ENCODE results near the gene LMTK2. TPM values are rescaled to one million over a fixed set of nuclear protein-coding genes. Genes with fewer than 3 reads are reported as not detected.

Gene LMTK2
- total and polyA plus RNA-seq, 2 experiments from 2014 or later = 2.3 to 4.6 TPM

- Histone ChIP-seq H3K4me3 (no peak overlapping the region), H3K9me3 (ENCODE audit: low read depth) (no peaks in the 10 kb centered on the region), H3K4me1 (ENCODE audit: insufficient read depth) (no peaks in the 10 kb centered on the region), H3K79me2 (ENCODE audit: insufficient read depth) (no peaks in the 10 kb centered on the region), H2AFZ (no peak overlapping the region), H3K4me2 (ENCODE audit: unreplicated experiment) (no peak overlapping the region), H3F3A (ENCODE audit: insufficient read depth) (peaks cover 10% of the 10 kb centered on the region; the same call in 1 of the 2 replicates), H3K9me2 (ENCODE audit: insufficient read depth) (no peaks in the 10 kb centered on the region), H3K27ac (no peak overlapping the region), H3K27me3 (replicated peaks; ENCODE audit: insufficient read depth) (no peaks in the 10 kb centered on the region), H3K9ac (no peak overlapping the region), H3K36me3 (ENCODE audit: low read depth) (no peaks in the 10 kb centered on the region), H4K20me1 (ENCODE audit: insufficient read depth) (no peaks in the 10 kb centered on the region)
- 94 to 95% methylated on average over 19 to 27 of the region's 27 CpGs for WGBS, 2 experiments (ENCODE audit: low coverage in 1 of 2, low lambda C conversion rate in 2 of 2, missing lambda C conversion rate in 2 of 2)
- in situ Hi-C loops (cut with MboI) = no loop called here
- DNase-seq = no peak
- no peak for TF ChIP-seq EZH2phosphoT487 (IDR thresholded peaks at IDR 0.05; ENCODE audit: insufficient read depth, low read depth)
- TF ChIP-seq EZH2 (IDR thresholded peaks at IDR 0.05; ENCODE audit: insufficient read depth, poor library complexity, severe bottlenecking) = no peak
Observed at GRCh38 chr7:98214811-98215321, 108.2 kb downstream of the LMTK2 start.

GRCh38 chr7:98215561-98216495 is 109.2 kb downstream of the LMTK2 start:
- Histone ChIP-seq H3K9ac (no peak overlapping the region), H3F3A (ENCODE audit: insufficient read depth) (peaks cover 10% of the 10 kb centered on the region; the same call in 1 of the 2 replicates), H4K20me1 (ENCODE audit: insufficient read depth) (no peaks in the 10 kb centered on the region), H3K4me2 (ENCODE audit: unreplicated experiment) (no peak overlapping the region), H3K79me2 (ENCODE audit: insufficient read depth) (no peaks in the 10 kb centered on the region), H3K27ac (no peak overlapping the region), H3K9me2 (ENCODE audit: insufficient read depth) (no peaks in the 10 kb centered on the region), H3K27me3 (replicated peaks; ENCODE audit: insufficient read depth) (no peaks in the 10 kb centered on the region), H3K4me3 (no peak overlapping the region), H3K36me3 (ENCODE audit: low read depth) (no peaks in the 10 kb centered on the region), H2AFZ (no peak overlapping the region), H3K9me3 (ENCODE audit: low read depth) (no peaks in the 10 kb centered on the region), H3K4me1 (ENCODE audit: insufficient read depth) (no peaks in the 10 kb centered on the region)
- in situ Hi-C loops (cut with MboI) = no loop called here
- DNase-seq = no peak
- TF ChIP-seq EZH2phosphoT487 (IDR thresholded peaks at IDR 0.05; ENCODE audit: insufficient read depth, low read depth) (no peak), EZH2 (IDR thresholded peaks at IDR 0.05; ENCODE audit: insufficient read depth, poor library complexity, severe bottlenecking) (no peak)
- WGBS, 2 experiments (ENCODE audit: low coverage in 1 of 2, low lambda C conversion rate in 2 of 2, missing lambda C conversion rate in 2 of 2) = 91 to 92% methylated on average over 32 of the region's 32 CpGs

GRCh38 chr7:98216941-98217622 is 110.4 kb downstream of the LMTK2 start:
- Histone ChIP-seq H3K9ac (no peak overlapping the region), H4K20me1 (ENCODE audit: insufficient read depth) (no peaks in the 10 kb centered on the region), H3K4me3 (no peak overlapping the region), H3F3A (ENCODE audit: insufficient read depth) (peaks cover 10% of the 10 kb centered on the region; the same call in 1 of the 2 replicates), H3K4me1 (ENCODE audit: insufficient read depth) (no peaks in the 10 kb centered on the region), H3K79me2 (ENCODE audit: insufficient read depth) (no peaks in the 10 kb centered on the region), H3K36me3 (ENCODE audit: low read depth) (no peaks in the 10 kb centered on the region), H3K27ac (no peak overlapping the region), H3K9me2 (ENCODE audit: insufficient read depth) (no peaks in the 10 kb centered on the region), H2AFZ (no peak overlapping the region), H3K9me3 (ENCODE audit: low read depth) (no peaks in the 10 kb centered on the region), H3K4me2 (ENCODE audit: unreplicated experiment) (no peak overlapping the region), H3K27me3 (replicated peaks; ENCODE audit: insufficient read depth) (no peaks in the 10 kb centered on the region)
- WGBS, 2 experiments (ENCODE audit: low coverage in 1 of 2, low lambda C conversion rate in 2 of 2, missing lambda C conversion rate in 2 of 2) = 87 to 89% methylated on average over 19 to 23 of the region's 24 CpGs
- in situ Hi-C loops (cut with MboI) = no loop called here
- TF ChIP-seq EZH2phosphoT487 (IDR thresholded peaks at IDR 0.05; ENCODE audit: insufficient read depth, low read depth) = no peak
- no peak for TF ChIP-seq EZH2 (IDR thresholded peaks at IDR 0.05; ENCODE audit: insufficient read depth, poor library complexity, severe bottlenecking)
- DNase-seq = no peak
